ENCODE measurements around the gene SPACA6.
"Not testable (repeated sequence)": the region's sequence is repeated elsewhere in the genome, so short reads cannot be mapped to it uniquely, and the experiment has no call there.

SPACA6 gene

GRCh38 chr19:51664131-51664530 is 29.0 kb upstream of the SPACA6 start:
- 0% methylated on average over 1 of the region's 1 CpG; no CpG with 5 or more reads in 1 of the 2 experiments for WGBS, 2 experiments (ENCODE audit: insufficient coverage in 2 of 2)
- Histone ChIP-seq H3K27ac (ENCODE audit: low read depth, low read length, severe bottlenecking) (no peak overlapping the region), H3K36me3 (ENCODE audit: control insufficient read depth, insufficient read depth, low read length) (no peaks in the 10 kb centered on the region), H3K4me1 (ENCODE audit: control insufficient read depth, insufficient read depth, low read length, poor library complexity, severe bottlenecking) (no peaks in the 10 kb centered on the region), H3K9me3 (ENCODE audit: control insufficient read depth, low read length) (no peaks in the 10 kb centered on the region), H3K4me3 (ENCODE audit: extremely low read depth, insufficient read depth, low read length, poor library complexity, severe bottlenecking) (no peak overlapping the region)

GRCh38 chr19:51664997-51665396 is 28.1 kb upstream of the SPACA6 start:
- Histone ChIP-seq H3K4me3 (ENCODE audit: extremely low read depth, insufficient read depth, low read length, poor library complexity, severe bottlenecking) (no peak overlapping the region), H3K27ac (ENCODE audit: low read depth, low read length, severe bottlenecking) (no peak overlapping the region)
- WGBS, 2 experiments (ENCODE audit: insufficient coverage in 2 of 2) = no CpG with 5 or more reads among the region's 3 CpGs

GRCh38 chr19:51668216-51668615 is 24.9 kb upstream of the SPACA6 start:
- no peaks in the 10 kb centered on the region for H3K9me3 ChIP-seq (ENCODE audit: control insufficient read depth, low read length)
- WGBS, 2 experiments (ENCODE audit: insufficient coverage in 2 of 2) = no CpG with 5 or more reads among the region's 3 CpGs
- H3K4me3 ChIP-seq (ENCODE audit: extremely low read depth, insufficient read depth, low read length, poor library complexity, severe bottlenecking) = no peak overlapping the region
- H3K4me1 ChIP-seq (ENCODE audit: control insufficient read depth, insufficient read depth, low read length, poor library complexity, severe bottlenecking) = no peaks in the 10 kb centered on the region
- no peak overlapping the region for H3K27ac ChIP-seq (ENCODE audit: low read depth, low read length, severe bottlenecking)
- no peaks in the 10 kb centered on the region for H3K36me3 ChIP-seq (ENCODE audit: control insufficient read depth, insufficient read depth, low read length)

More at GRCh38 chr19:51664997-51665396, 28.1 kb upstream of the SPACA6 start:
- Histone ChIP-seq H3K4me1 (ENCODE audit: control insufficient read depth, insufficient read depth, low read length, poor library complexity, severe bottlenecking) (no peaks in the 10 kb centered on the region), H3K36me3 (ENCODE audit: control insufficient read depth, insufficient read depth, low read length) (no peaks in the 10 kb centered on the region), H3K9me3 (ENCODE audit: control insufficient read depth, low read length) (no peaks in the 10 kb centered on the region)

GRCh38 chr19:51675911-51676565 is 17.1 kb upstream of the SPACA6 start:
- H3K36me3 ChIP-seq (ENCODE audit: control insufficient read depth, insufficient read depth, low read length); H3K4me1 ChIP-seq (ENCODE audit: control insufficient read depth, insufficient read depth, low read length, poor library complexity, severe bottlenecking); H3K9me3 ChIP-seq (ENCODE audit: control insufficient read depth, low read length); H3K27ac ChIP-seq (ENCODE audit: low read depth, low read length, severe bottlenecking); H3K4me3 ChIP-seq (ENCODE audit: extremely low read depth, insufficient read depth, low read length, poor library complexity, severe bottlenecking): not testable (repeated sequence)
- WGBS, 2 experiments (ENCODE audit: insufficient coverage in 2 of 2) = 62% methylated on average over 4 of the region's 7 CpGs; no CpG with 5 or more reads in 1 of the 2 experiments

GRCh38 chr19:51676566-51677083 is 16.5 kb upstream of the SPACA6 start:
- Histone ChIP-seq H3K27ac (ENCODE audit: low read depth, low read length, severe bottlenecking) (no peak overlapping the region), H3K9me3 (ENCODE audit: control insufficient read depth, low read length) (no peaks in the 10 kb centered on the region), H3K4me1 (ENCODE audit: control insufficient read depth, insufficient read depth, low read length, poor library complexity, severe bottlenecking) (no peaks in the 10 kb centered on the region), H3K4me3 (ENCODE audit: extremely low read depth, insufficient read depth, low read length, poor library complexity, severe bottlenecking) (no peak overlapping the region), H3K36me3 (ENCODE audit: control insufficient read depth, insufficient read depth, low read length) (no peaks in the 10 kb centered on the region)
- WGBS, 2 experiments (ENCODE audit: insufficient coverage in 2 of 2) = 79 to 86% methylated on average over 9 to 10 of the region's 11 CpGs

- Histone ChIP-seq H3K4me3 (ENCODE audit: extremely low read depth, insufficient read depth, low read length, poor library complexity, severe bottlenecking) (no peak overlapping the region), H3K4me1 (ENCODE audit: control insufficient read depth, insufficient read depth, low read length, poor library complexity, severe bottlenecking) (no peaks in the 10 kb centered on the region), H3K27ac (ENCODE audit: low read depth, low read length, severe bottlenecking) (no peak overlapping the region), H3K36me3 (ENCODE audit: control insufficient read depth, insufficient read depth, low read length) (no peaks in the 10 kb centered on the region), H3K9me3 (ENCODE audit: control insufficient read depth, low read length) (peaks cover 3% of the 10 kb centered on the region)
- 100% methylated on average over 1 of the region's 1 CpG; no CpG with 5 or more reads in 1 of the 2 experiments for WGBS, 2 experiments (ENCODE audit: insufficient coverage in 2 of 2)
These were observed 12.7 kb upstream of the SPACA6 start for GRCh38 chr19:51680474-51680873.

GRCh38 chr19:51681286-51681941 is 11.7 kb upstream of the SPACA6 start:
- peaks cover 7% of the 10 kb centered on the region for H3K9me3 ChIP-seq (ENCODE audit: control insufficient read depth, low read length)
- H3K36me3 ChIP-seq (ENCODE audit: control insufficient read depth, insufficient read depth, low read length) = no peaks in the 10 kb centered on the region
- 88% methylated on average over 1 to 2 of the region's 3 CpGs for WGBS, 2 experiments (ENCODE audit: insufficient coverage in 2 of 2)
- H3K4me3 ChIP-seq (ENCODE audit: extremely low read depth, insufficient read depth, low read length, poor library complexity, severe bottlenecking) = no peak overlapping the region
- H3K4me1 ChIP-seq (ENCODE audit: control insufficient read depth, insufficient read depth, low read length, poor library complexity, severe bottlenecking) = no peaks in the 10 kb centered on the region
- H3K27ac ChIP-seq (ENCODE audit: low read depth, low read length, severe bottlenecking) = no peak overlapping the region

- H3K9me3 ChIP-seq (ENCODE audit: control insufficient read depth, low read length) = peaks cover 7% of the 10 kb centered on the region
- no peak overlapping the region for H3K27ac ChIP-seq (ENCODE audit: low read depth, low read length, severe bottlenecking)
- peaks cover 5% of the 10 kb centered on the region for H3K4me1 ChIP-seq (ENCODE audit: control insufficient read depth, insufficient read depth, low read length, poor library complexity, severe bottlenecking)
- WGBS, 2 experiments (ENCODE audit: insufficient coverage in 2 of 2) = 100% methylated on average over 1 of the region's 2 CpGs
- H3K4me3 ChIP-seq (ENCODE audit: extremely low read depth, insufficient read depth, low read length, poor library complexity, severe bottlenecking) = no peak overlapping the region
- no peaks in the 10 kb centered on the region for H3K36me3 ChIP-seq (ENCODE audit: control insufficient read depth, insufficient read depth, low read length)
These were observed 7.0 kb upstream of the SPACA6 start for GRCh38 chr19:51686171-51686570.

- peak overlapping the region; percentile 93 for H3K27ac ChIP-seq (ENCODE audit: low read depth, low read length, severe bottlenecking)
- WGBS, 2 experiments (ENCODE audit: insufficient coverage in 2 of 2) = 0 to 1% methylated on average over 19 to 20 of the region's 22 CpGs
- peaks cover 13% of the 10 kb centered on the region for H3K36me3 ChIP-seq (ENCODE audit: control insufficient read depth, insufficient read depth, low read length)
These were observed 5.1 kb upstream of the SPACA6 start for GRCh38 chr19:51687791-51688670.

GRCh38 chr19:51688671-51689571 is 4.2 kb upstream of the SPACA6 start:
- H3K4me1 ChIP-seq (ENCODE audit: control insufficient read depth, insufficient read depth, low read length, poor library complexity, severe bottlenecking) = peaks cover 23% of the 10 kb centered on the region

More at GRCh38 chr19:51687791-51688670, 5.1 kb upstream of the SPACA6 start:
- peaks cover 7% of the 10 kb centered on the region for H3K9me3 ChIP-seq (ENCODE audit: control insufficient read depth, low read length)
- peaks cover 23% of the 10 kb centered on the region for H3K4me1 ChIP-seq (ENCODE audit: control insufficient read depth, insufficient read depth, low read length, poor library complexity, severe bottlenecking)
- peak overlapping the region; percentile 80 for H3K4me3 ChIP-seq (ENCODE audit: extremely low read depth, insufficient read depth, low read length, poor library complexity, severe bottlenecking)

More at GRCh38 chr19:51688671-51689571, 4.2 kb upstream of the SPACA6 start:
- Histone ChIP-seq H3K4me3 (ENCODE audit: extremely low read depth, insufficient read depth, low read length, poor library complexity, severe bottlenecking) (peak overlapping the region; percentile 80), H3K9me3 (ENCODE audit: control insufficient read depth, low read length) (peaks cover 7% of the 10 kb centered on the region), H3K27ac (ENCODE audit: low read depth, low read length, severe bottlenecking) (peak overlapping the region; percentile 93), H3K36me3 (ENCODE audit: control insufficient read depth, insufficient read depth, low read length) (peaks cover 22% of the 10 kb centered on the region)
- 0 to 1% methylated on average over 18 to 44 of the region's 63 CpGs for WGBS, 2 experiments (ENCODE audit: insufficient coverage in 2 of 2)
